ENCODE data around the gene WNT2. TPM values are rescaled to one million over a fixed set of nuclear protein-coding genes. Genes with fewer than 3 reads are reported as not detected.

The WNT2 gene
- total RNA-seq, 1 donor: under 0.01 TPM

GRCh38 chr7:117279203-117279602 is 43.7 kb downstream of the WNT2 start:
- DNase-seq (ENCODE audit: insufficient read length, low spot score, missing footprints): no peak
- Histone ChIP-seq H3K4me2 (ENCODE audit: insufficient read depth, low read length) (no peak overlapping the region), H3K36me3 (ENCODE audit: insufficient read depth, low read length) (no peaks in the 10 kb centered on the region), H3K4me1 (ENCODE audit: insufficient read depth, low read length) (peaks cover 17% of the 10 kb centered on the region), H3K27ac (ENCODE audit: low read depth, low read length) (no peak overlapping the region), H2AFZ (ENCODE audit: low read length) (no peak overlapping the region), H3K27me3 (ENCODE audit: insufficient read depth, low read length) (no peaks in the 10 kb centered on the region), H4K20me1 (ENCODE audit: insufficient read depth, low read length) (no peaks in the 10 kb centered on the region), H3K4me3 (ENCODE audit: insufficient read depth, low read length) (no peak overlapping the region), H3K79me2 (ENCODE audit: insufficient read depth, low read length) (no peaks in the 10 kb centered on the region), H3K9me3 (ENCODE audit: low read depth, low read length) (no peaks in the 10 kb centered on the region)
- TF ChIP-seq CTCF (IDR thresholded peaks at IDR 0.05; ENCODE audit: extremely low read depth, low read depth, low read length): no peak

GRCh38 chr7:117278040-117278439 is 44.8 kb downstream of the WNT2 start:
- H3K4me2 ChIP-seq (ENCODE audit: insufficient read depth, low read length): no peak overlapping the region
- H3K4me3 ChIP-seq (ENCODE audit: insufficient read depth, low read length): no peak overlapping the region
- no peaks in the 10 kb centered on the region for H3K36me3 ChIP-seq (ENCODE audit: insufficient read depth, low read length)
- no peaks in the 10 kb centered on the region for H3K27me3 ChIP-seq (ENCODE audit: insufficient read depth, low read length)
- no peaks in the 10 kb centered on the region for H3K9me3 ChIP-seq (ENCODE audit: low read depth, low read length)
- peaks cover 5% of the 10 kb centered on the region for H3K4me1 ChIP-seq (ENCODE audit: insufficient read depth, low read length)
- no peaks in the 10 kb centered on the region for H4K20me1 ChIP-seq (ENCODE audit: insufficient read depth, low read length)
- no peak overlapping the region for H2AFZ ChIP-seq (ENCODE audit: low read length)
- no peak for DNase-seq (ENCODE audit: insufficient read length, low spot score, missing footprints)
- no peak overlapping the region for H3K27ac ChIP-seq (ENCODE audit: low read depth, low read length)
- TF ChIP-seq CTCF (IDR thresholded peaks at IDR 0.05; ENCODE audit: extremely low read depth, low read depth, low read length): no peak
- H3K79me2 ChIP-seq (ENCODE audit: insufficient read depth, low read length): no peaks in the 10 kb centered on the region

- Histone ChIP-seq H3K4me1 (ENCODE audit: insufficient read depth, low read length) (peaks cover 4% of the 10 kb centered on the region), H3K36me3 (ENCODE audit: insufficient read depth, low read length) (no peaks in the 10 kb centered on the region), H3K9me3 (ENCODE audit: low read depth, low read length) (no peaks in the 10 kb centered on the region), H2AFZ (ENCODE audit: low read length) (no peak overlapping the region), H3K4me2 (ENCODE audit: insufficient read depth, low read length) (no peak overlapping the region), H3K79me2 (ENCODE audit: insufficient read depth, low read length) (no peaks in the 10 kb centered on the region), H3K27ac (ENCODE audit: low read depth, low read length) (no peak overlapping the region), H4K20me1 (ENCODE audit: insufficient read depth, low read length) (no peaks in the 10 kb centered on the region), H3K27me3 (ENCODE audit: insufficient read depth, low read length) (no peaks in the 10 kb centered on the region), H3K4me3 (ENCODE audit: insufficient read depth, low read length) (no peak overlapping the region)
- no peak for TF ChIP-seq CTCF (IDR thresholded peaks at IDR 0.05; ENCODE audit: extremely low read depth, low read depth, low read length)
- DNase-seq (ENCODE audit: insufficient read length, low spot score, missing footprints): no peak
These were observed 45.3 kb downstream of the WNT2 start for GRCh38 chr7:117277576-117277975.

- Histone ChIP-seq H3K27ac (ENCODE audit: low read depth, low read length) (no peak overlapping the region), H3K79me2 (ENCODE audit: insufficient read depth, low read length) (no peaks in the 10 kb centered on the region), H3K36me3 (ENCODE audit: insufficient read depth, low read length) (no peaks in the 10 kb centered on the region), H4K20me1 (ENCODE audit: insufficient read depth, low read length) (no peaks in the 10 kb centered on the region), H3K4me1 (ENCODE audit: insufficient read depth, low read length) (peaks cover 12% of the 10 kb centered on the region), H3K27me3 (ENCODE audit: insufficient read depth, low read length) (no peaks in the 10 kb centered on the region), H3K4me3 (ENCODE audit: insufficient read depth, low read length) (no peak overlapping the region), H2AFZ (ENCODE audit: low read length) (no peak overlapping the region), H3K9me3 (ENCODE audit: low read depth, low read length) (no peaks in the 10 kb centered on the region), H3K4me2 (ENCODE audit: insufficient read depth, low read length) (no peak overlapping the region)
- TF ChIP-seq CTCF (IDR thresholded peaks at IDR 0.05; ENCODE audit: extremely low read depth, low read depth, low read length): no peak
- DNase-seq (ENCODE audit: insufficient read length, low spot score, missing footprints): no peak
These were observed 47.9 kb downstream of the WNT2 start for GRCh38 chr7:117274951-117275350.
